ENCODE measurements around the gene CEP89.
"Not testable (repeated sequence)": the region's sequence is repeated elsewhere in the genome, so short reads cannot be mapped to it uniquely, and the experiment has no call there.

Gene CEP89

GRCh38 chr19:32945260-32945659, 26.5 kb downstream of the CEP89 start:
- FAIRE-seq, result no peak

- FAIRE-seq, result not testable (repeated sequence)
These were observed 30.5 kb downstream of the CEP89 start for GRCh38 chr19:32941273-32941672.

- FAIRE-seq, result no peak
These were observed 35.7 kb downstream of the CEP89 start for GRCh38 chr19:32936065-32936464.

- no peak for FAIRE-seq
These were observed 36.1 kb downstream of the CEP89 start for GRCh38 chr19:32935629-32936028.

- FAIRE-seq, result no peak
These were observed 38.2 kb downstream of the CEP89 start for GRCh38 chr19:32933571-32933970.

- no peak for FAIRE-seq
These were observed 41.2 kb downstream of the CEP89 start for GRCh38 chr19:32930567-32930966.

GRCh38 chr19:32928806-32929205, 43.0 kb downstream of the CEP89 start:
- FAIRE-seq, result no peak

- FAIRE-seq, result no peak
These were observed 47.6 kb downstream of the CEP89 start for GRCh38 chr19:32924200-32924599.

- no peak for FAIRE-seq
These were observed 50.1 kb downstream of the CEP89 start for GRCh38 chr19:32921624-32922023.

- FAIRE-seq, result no peak
These were observed 52.4 kb downstream of the CEP89 start for GRCh38 chr19:32919365-32919764.

- no peak for FAIRE-seq
These were observed 54.2 kb downstream of the CEP89 start for GRCh38 chr19:32917616-32917996.

- FAIRE-seq, result no peak
These were observed 54.7 kb downstream of the CEP89 start for GRCh38 chr19:32916969-32917615.

- no peak for FAIRE-seq
These were observed 56.7 kb downstream of the CEP89 start for GRCh38 chr19:32914879-32915660.

- FAIRE-seq, result no peak
These were observed 60.3 kb downstream of the CEP89 start for GRCh38 chr19:32911467-32911866.

GRCh38 chr19:32910874-32911273, 60.9 kb downstream of the CEP89 start:
- FAIRE-seq, result no peak

- FAIRE-seq, result no peak
These were observed 61.7 kb downstream of the CEP89 start for GRCh38 chr19:32910094-32910493.

GRCh38 chr19:32909257-32909656, 62.5 kb downstream of the CEP89 start:
- FAIRE-seq, result no peak

GRCh38 chr19:32908641-32909190, 63.0 kb downstream of the CEP89 start:
- FAIRE-seq, result no peak

GRCh38 chr19:32902448-32902847, 69.3 kb downstream of the CEP89 start:
- no peak for FAIRE-seq

- FAIRE-seq, result no peak
These were observed 70.1 kb downstream of the CEP89 start for GRCh38 chr19:32901504-32902161.

- FAIRE-seq, result no peak
These were observed 75.1 kb downstream of the CEP89 start for GRCh38 chr19:32896516-32897214.

GRCh38 chr19:32895384-32895783, 76.4 kb downstream of the CEP89 start:
- no peak for FAIRE-seq

GRCh38 chr19:32891609-32892008, 80.1 kb downstream of the CEP89 start:
- FAIRE-seq, result no peak

Data from TTC549 (cell line).